ENCODE data around the gene UBE3A. TPM values are rescaled to one million over a fixed set of nuclear protein-coding genes. Genes with fewer than 3 reads are reported as not detected.

UBE3A gene
- total RNA-seq, 1 experiment from 2014 or later, result 102 TPM

DNA sequence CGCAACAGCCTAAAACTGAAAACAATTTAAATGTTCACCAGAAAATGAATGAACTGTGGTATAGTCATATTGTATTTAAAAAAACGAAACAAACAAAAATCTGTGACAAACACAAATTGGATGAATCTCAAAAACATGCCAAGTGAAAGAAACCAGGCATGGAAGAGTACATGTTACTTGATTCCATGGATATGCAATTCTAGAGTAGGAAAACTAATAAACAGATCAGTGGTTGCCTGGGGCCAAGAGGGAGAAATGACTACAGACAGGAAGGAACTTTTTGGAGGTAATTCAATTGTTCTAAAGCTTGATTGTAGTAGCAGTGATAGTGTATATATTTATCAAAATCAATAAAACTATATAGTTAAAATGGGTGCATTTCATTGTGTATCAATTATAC lies 16.8 kb downstream of the UBE3A start:
- Histone ChIP-seq H3K4me3 (ENCODE audit: low read depth in 2 of 2, low read length in 2 of 2) (no peak overlapping the region), H3K9me3 (ENCODE audit: control insufficient read depth, insufficient read depth, low read depth, low read length) (peaks cover 69% of the 10 kb centered on the region; the same call in 1 of the 2 replicates), H3K36me3 (ENCODE audit: control insufficient read depth, insufficient read depth, low read length) (no peaks in the 10 kb centered on the region), H3K27me3 (ENCODE audit: control insufficient read depth, insufficient read depth, low read length) (no peaks in the 10 kb centered on the region), H3K27ac (ENCODE audit: low read length) (no peak overlapping the region), H3K4me1 (ENCODE audit: control insufficient read depth, insufficient read depth, low read length) (no peaks in the 10 kb centered on the region)
- in situ Hi-C loops (cut with HindIII; ENCODE audit: low pct_unique_long_range_greater_than_20kb, low sequenced_read_pairs), result no loop called here
- ATAC-seq (no peak), DNase-seq (ENCODE audit: low read depth, low spot score) (no peak)
- no TSS peak for BruUV-seq (replicated peaks)
- CTCF ChIA-PET, result no interaction called here
- POLR2A ChIA-PET, result interaction anchor here (0.7 kb wide), 1 partner anchor 674 kb away, joined by 12 read pairs; no protein-coding TSS in a partner anchor
- TF ChIP-seq, protein P1, sequence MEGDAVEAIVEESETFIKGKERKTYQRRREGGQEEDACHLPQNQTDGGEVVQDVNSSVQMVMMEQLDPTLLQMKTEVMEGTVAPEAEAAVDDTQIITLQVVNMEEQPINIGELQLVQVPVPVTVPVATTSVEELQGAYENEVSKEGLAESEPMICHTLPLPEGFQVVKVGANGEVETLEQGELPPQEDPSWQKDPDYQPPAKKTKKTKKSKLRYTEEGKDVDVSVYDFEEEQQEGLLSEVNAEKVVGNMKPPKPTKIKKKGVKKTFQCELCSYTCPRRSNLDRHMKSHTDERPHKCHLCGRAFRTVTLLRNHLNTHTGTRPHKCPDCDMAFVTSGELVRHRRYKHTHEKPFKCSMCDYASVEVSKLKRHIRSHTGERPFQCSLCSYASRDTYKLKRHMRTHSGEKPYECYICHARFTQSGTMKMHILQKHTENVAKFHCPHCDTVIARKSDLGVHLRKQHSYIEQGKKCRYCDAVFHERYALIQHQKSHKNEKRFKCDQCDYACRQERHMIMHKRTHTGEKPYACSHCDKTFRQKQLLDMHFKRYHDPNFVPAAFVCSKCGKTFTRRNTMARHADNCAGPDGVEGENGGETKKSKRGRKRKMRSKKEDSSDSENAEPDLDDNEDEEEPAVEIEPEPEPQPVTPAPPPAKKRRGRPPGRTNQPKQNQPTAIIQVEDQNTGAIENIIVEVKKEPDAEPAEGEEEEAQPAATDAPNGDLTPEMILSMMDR (IDR thresholded peaks at IDR 0.05), result no peak
- TF ChIP-seq, protein P2, sequence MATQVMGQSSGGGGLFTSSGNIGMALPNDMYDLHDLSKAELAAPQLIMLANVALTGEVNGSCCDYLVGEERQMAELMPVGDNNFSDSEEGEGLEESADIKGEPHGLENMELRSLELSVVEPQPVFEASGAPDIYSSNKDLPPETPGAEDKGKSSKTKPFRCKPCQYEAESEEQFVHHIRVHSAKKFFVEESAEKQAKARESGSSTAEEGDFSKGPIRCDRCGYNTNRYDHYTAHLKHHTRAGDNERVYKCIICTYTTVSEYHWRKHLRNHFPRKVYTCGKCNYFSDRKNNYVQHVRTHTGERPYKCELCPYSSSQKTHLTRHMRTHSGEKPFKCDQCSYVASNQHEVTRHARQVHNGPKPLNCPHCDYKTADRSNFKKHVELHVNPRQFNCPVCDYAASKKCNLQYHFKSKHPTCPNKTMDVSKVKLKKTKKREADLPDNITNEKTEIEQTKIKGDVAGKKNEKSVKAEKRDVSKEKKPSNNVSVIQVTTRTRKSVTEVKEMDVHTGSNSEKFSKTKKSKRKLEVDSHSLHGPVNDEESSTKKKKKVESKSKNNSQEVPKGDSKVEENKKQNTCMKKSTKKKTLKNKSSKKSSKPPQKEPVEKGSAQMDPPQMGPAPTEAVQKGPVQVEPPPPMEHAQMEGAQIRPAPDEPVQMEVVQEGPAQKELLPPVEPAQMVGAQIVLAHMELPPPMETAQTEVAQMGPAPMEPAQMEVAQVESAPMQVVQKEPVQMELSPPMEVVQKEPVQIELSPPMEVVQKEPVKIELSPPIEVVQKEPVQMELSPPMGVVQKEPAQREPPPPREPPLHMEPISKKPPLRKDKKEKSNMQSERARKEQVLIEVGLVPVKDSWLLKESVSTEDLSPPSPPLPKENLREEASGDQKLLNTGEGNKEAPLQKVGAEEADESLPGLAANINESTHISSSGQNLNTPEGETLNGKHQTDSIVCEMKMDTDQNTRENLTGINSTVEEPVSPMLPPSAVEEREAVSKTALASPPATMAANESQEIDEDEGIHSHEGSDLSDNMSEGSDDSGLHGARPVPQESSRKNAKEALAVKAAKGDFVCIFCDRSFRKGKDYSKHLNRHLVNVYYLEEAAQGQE (IDR thresholded peaks at IDR 0.05; ENCODE audit: insufficient read depth in 1 of 2, low read depth in 2 of 2, low read length in 1 of 2), result no peak
- no peak for TF ChIP-seq SIN3A (IDR thresholded peaks at IDR 0.05; ENCODE audit: borderline replicate concordance, insufficient read depth, low read depth, low read length)
- intact Hi-C loops (cut with micrococcal nuclease; ENCODE audit: unreplicated experiment), result no loop called here

DNA sequence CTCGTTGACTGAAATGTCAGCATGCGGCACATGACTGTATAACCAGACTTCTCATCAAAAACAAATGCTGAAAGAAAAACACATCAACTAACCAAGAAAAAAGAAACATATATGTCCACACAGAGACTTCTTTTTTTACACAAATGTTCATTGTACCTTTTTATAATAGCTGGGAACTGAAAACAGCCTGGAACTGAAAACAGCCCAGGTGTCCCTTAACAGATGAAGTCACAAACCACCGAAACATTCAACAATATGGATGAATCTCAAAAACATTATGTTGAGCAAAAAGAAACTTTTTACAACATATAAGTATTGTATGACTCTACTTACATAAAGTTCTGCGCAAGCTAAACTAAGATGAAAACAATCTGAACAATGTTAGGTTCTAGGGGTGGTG lies 20.6 kb downstream of the UBE3A start:
- H3K27ac ChIP-seq (ENCODE audit: low read length), result no peak overlapping the region
- in situ Hi-C loops (cut with HindIII; ENCODE audit: low pct_unique_long_range_greater_than_20kb, low sequenced_read_pairs), result no loop called here
- POLR2A ChIA-PET, result interaction anchor here (0.6 kb wide), 1 partner anchor 13 kb away, joined by 3 read pairs; no protein-coding TSS in a partner anchor
- TF ChIP-seq TCF7L2 (IDR thresholded peaks at IDR 0.05; ENCODE audit: low read depth, low read length), result no peak
- no peak for TF ChIP-seq SIN3A (IDR thresholded peaks at IDR 0.05; ENCODE audit: borderline replicate concordance, insufficient read depth, low read depth, low read length)
- TF ChIP-seq POLR2AphosphoS5 (IDR thresholded peaks at IDR 0.05; ENCODE audit: low read depth, low read length), result no peak
- TF ChIP-seq, protein P2 (IDR thresholded peaks at IDR 0.05; ENCODE audit: insufficient read depth in 1 of 2, low read depth in 2 of 2, low read length in 1 of 2), result no peak
- TF ChIP-seq, protein P1 (IDR thresholded peaks at IDR 0.05), result no peak
- CTCF ChIA-PET, result no interaction called here
- no peaks in the 10 kb centered on the region; the same call in none of the 2 replicates for H3K4me1 ChIP-seq (ENCODE audit: control insufficient read depth, insufficient read depth, low read length)
- intact Hi-C loops (cut with micrococcal nuclease; ENCODE audit: unreplicated experiment), result no loop called here
- H3K4me3 ChIP-seq (ENCODE audit: low read depth in 2 of 2, low read length in 2 of 2), result no peak overlapping the region
- no TSS peak for BruUV-seq (replicated peaks)
- peaks cover 84% of the 10 kb centered on the region; the same call in 1 of the 2 replicates for H3K9me3 ChIP-seq (ENCODE audit: control insufficient read depth, insufficient read depth, low read depth, low read length)
- no peak for DNase-seq (ENCODE audit: low read depth, low spot score)
- H3K36me3 ChIP-seq (ENCODE audit: control insufficient read depth, insufficient read depth, low read length), result no peaks in the 10 kb centered on the region
- ATAC-seq, result no peak
- no peaks in the 10 kb centered on the region for H3K27me3 ChIP-seq (ENCODE audit: control insufficient read depth, insufficient read depth, low read length)

Data from Panc1 (cell line).